Panc1 (cell line): Measurements from ENCODE around the gene ADGRG3. TPM values are rescaled to one million over a fixed set of nuclear protein-coding genes. Genes with fewer than 3 reads are reported as not detected.

ENCODE experiments used
- ATAC-seq: fragments of 200-7000 bp; cut with Tn5 transposase; 2 replicates; pipeline ENCODE4 v1.9.1; 2020; ENCODE audit warnings: mild to moderate bottlenecking, moderate library complexity
- BruUV-seq: library from RNA; stranded (reverse); fragments of 400-500 nt; replicated peaks from 2 replicates; lab custom pipeline; 2021; lab: Mats Ljungman, UMichigan
- CTCF ChIA-PET: fragments of 300-600 bp; sonication (Branson Sonifier 250); formaldehyde crosslinking; loops from one replicate; lab custom pipeline; 2022; ENCODE audit warnings: antibody characterized with exemption; lab: Charles Lee
- POLR2A ChIA-PET: fragments of 300-600 bp; sonication (Branson Sonifier 250); formaldehyde crosslinking; loops from one replicate; lab custom pipeline; 2022; ENCODE audit warnings: antibody characterized with exemption; lab: Charles Lee
- DNase-seq: peaks from one replicate; pipeline ENCODE4 v3.0.0-alpha.2; 2010; ENCODE audit warnings: low read depth, low spot score
- H3K27ac ChIP-seq: 2 replicates; pipeline ENCODE4 v1.5.1; 2011; ENCODE audit warnings: mild to moderate bottlenecking, low read length, inconsistent platforms
- H3K27me3 ChIP-seq: fragments of 200-500 bp; sonication (Bioruptor generic); 2 replicates; pipeline ENCODE4 v1.6.0; 2014; ENCODE audit warnings: low read length, inconsistent platforms; ENCODE audit not compliant: control insufficient read depth, insufficient read depth
- H3K36me3 ChIP-seq: fragments of 200-500 bp; sonication (Bioruptor generic); 2 replicates; pipeline ENCODE4 v1.5.1; 2014; ENCODE audit warnings: inconsistent platforms, mild to moderate bottlenecking, low read length, moderate library complexity; ENCODE audit not compliant: control insufficient read depth, insufficient read depth
- H3K4me1 ChIP-seq: 2 replicates; pipeline ENCODE4 v1.5.1; 2011; ENCODE audit warnings: inconsistent platforms, mild to moderate bottlenecking, low read length, moderate library complexity; ENCODE audit not compliant: control insufficient read depth, insufficient read depth
- H3K4me3 ChIP-seq, 2 experiments: 2 replicates each; pipeline ENCODE4 v1.5.1; 2011 to 2012; ENCODE audit warnings: low read depth in 2 of 2, low read length in 2 of 2, mild to moderate bottlenecking in 2 of 2, inconsistent platforms in 1 of 2, moderate library complexity in 1 of 2
- H3K9me3 ChIP-seq: fragments of 200-500 bp; sonication (Bioruptor generic); 2 replicates; pipeline ENCODE4 v1.5.1; 2014; ENCODE audit warnings: low read depth, mild to moderate bottlenecking, inconsistent platforms, low read length, moderate library complexity; ENCODE audit not compliant: control insufficient read depth, insufficient read depth
- CTCF ChIP-seq: fragments of 450-650 bp; IDR thresholded peaks from 2 replicates; pipeline ENCODE4 v1.5.1; 2017; ENCODE audit warnings: mild to moderate bottlenecking
- POLR2AphosphoS5 ChIP-seq: IDR thresholded peaks from 2 replicates; pipeline ENCODE4 v1.6.1; 2012; ENCODE audit warnings: mild to moderate bottlenecking, low read depth, low read length, moderate library complexity
- REST ChIP-seq, 2 experiments: IDR thresholded peaks; 2 replicates each; pipeline ENCODE4 v1.6.1; 2011 to 2012; ENCODE audit warnings: low read depth in 2 of 2, control low read depth in 1 of 2, low read length in 1 of 2, mild to moderate bottlenecking in 1 of 2, moderate library complexity in 1 of 2; ENCODE audit not compliant: insufficient read depth in 1 of 2
- SIN3A ChIP-seq: IDR thresholded peaks from 2 replicates; pipeline ENCODE4 v1.6.1; 2012; ENCODE audit warnings: low read depth, mild to moderate bottlenecking, low read length, moderate library complexity, borderline replicate concordance; ENCODE audit not compliant: insufficient read depth
- TCF7L2 ChIP-seq: IDR thresholded peaks from 2 replicates; pipeline ENCODE4 v1.6.1; 2011; ENCODE audit warnings: mild to moderate bottlenecking, low read depth, low read length, inconsistent platforms
- in situ Hi-C: cut with HindIII; loops from 2 replicates; pipeline ENCODE4 v1.10.0; 2016; ENCODE audit warnings: low sequenced_read_pairs, low pct_unique_long_range_greater_than_20kb
- intact Hi-C: fragments of 100-400 bp; cut with micrococcal nuclease; formaldehyde crosslinking; loops from one replicate; pipeline ENCODE4 v1.10.0; 2022; ENCODE audit not compliant: unreplicated experiment
- total RNA-seq: library from RNA; stranded (reverse); gene quantifications from one replicate; pipeline ENCODE4 v1.2.1, GENCODE V29; 2021; ENCODE audit not compliant: unreplicated experiment

The ADGRG3 gene
- total RNA-seq, 1 experiment from 2014 or later, result not detected

DNA sequence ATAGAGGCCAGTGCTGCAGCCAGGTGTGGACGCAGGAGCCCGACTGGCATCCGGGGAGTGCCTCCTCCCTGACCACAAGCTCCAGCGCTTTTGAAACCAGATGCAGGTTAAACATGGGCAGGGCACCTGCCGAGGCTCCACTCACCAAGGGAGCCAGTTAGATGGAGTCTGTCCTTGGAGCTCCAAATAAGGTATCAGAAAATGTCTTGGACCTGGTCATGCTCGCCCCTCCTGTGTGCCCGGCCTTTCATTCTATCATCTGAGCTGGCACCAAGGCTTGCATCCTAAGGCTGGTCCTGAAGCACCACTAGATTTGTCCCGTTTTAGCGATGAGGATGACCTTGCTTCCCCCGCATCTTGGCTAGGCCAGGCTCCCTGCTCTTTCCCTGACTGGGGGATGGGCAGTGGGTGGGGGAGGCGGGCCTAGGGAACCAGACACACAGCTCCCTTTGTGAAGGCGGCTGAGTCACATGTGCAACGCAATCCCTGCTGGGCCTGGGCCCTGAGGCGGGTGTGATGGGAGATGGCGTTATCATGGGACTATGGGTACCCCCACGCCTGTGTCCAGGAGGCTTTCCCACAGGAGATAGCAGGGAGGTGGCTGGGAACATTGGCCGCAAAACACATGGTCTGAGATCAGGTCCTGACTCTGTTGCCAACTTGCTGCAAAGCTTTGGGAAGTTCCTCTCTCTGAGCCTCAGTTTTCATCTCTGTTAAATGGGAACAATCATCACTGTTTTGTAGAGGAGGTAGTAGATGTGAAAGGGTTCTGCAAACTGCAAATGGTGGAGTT lies 44.7 kb upstream of the ADGRG3 start:
- H3K27ac ChIP-seq, result peak overlapping the region; percentile 44; the same call in 1 of the 2 replicates
- peak; percentile 4; the same call in 1 of the 2 replicates for ATAC-seq
- H3K36me3 ChIP-seq, result no peaks in the 10 kb centered on the region
- BruUV-seq, result no TSS peak
- in situ Hi-C loops, result no loop called here
- CTCF ChIA-PET, result no interaction called here
- no peak overlapping the region for H3K4me3 ChIP-seq
- no peaks in the 10 kb centered on the region for H3K9me3 ChIP-seq
- H3K27me3 ChIP-seq, result no peaks in the 10 kb centered on the region
- no peak for DNase-seq
- TF ChIP-seq POLR2AphosphoS5 (no peak), SIN3A (no peak), CTCF (no peak), TCF7L2 (no peak), REST (IDR thresholded peaks at IDR 0.05; ENCODE audit: insufficient read depth in 1 of 2, low read depth in 2 of 2, low read length in 1 of 2) (no peak)
- intact Hi-C loops, result no loop called here
- POLR2A ChIA-PET, result no interaction called here
- peaks cover 22% of the 10 kb centered on the region for H3K4me1 ChIP-seq

- TF ChIP-seq REST (IDR thresholded peaks at IDR 0.05; ENCODE audit: insufficient read depth in 1 of 2, low read depth in 2 of 2, low read length in 1 of 2) (no peak), TCF7L2 (no peak), CTCF (no peak), POLR2AphosphoS5 (no peak), SIN3A (no peak)
- POLR2A ChIA-PET, result no interaction called here
- DNase-seq, result no peak
- no TSS peak for BruUV-seq
- Histone ChIP-seq H3K27me3 (no peaks in the 10 kb centered on the region), H3K4me3 (no peak overlapping the region), H3K27ac (peak overlapping the region; percentile 44; the same call in 1 of the 2 replicates), H3K9me3 (no peaks in the 10 kb centered on the region), H3K36me3 (no peaks in the 10 kb centered on the region), H3K4me1 (peaks cover 22% of the 10 kb centered on the region)
- intact Hi-C loops (no loop called here), in situ Hi-C loops (no loop called here)
- CTCF ChIA-PET, result no interaction called here
- no peak for ATAC-seq
Observed at GRCh38 chr16:57624044-57624688, 43.9 kb upstream of the ADGRG3 start.
